Daoy (cell line): ENCODE results near the gene KLHL35. TPM values are rescaled to one million over a fixed set of nuclear protein-coding genes. Genes with fewer than 3 reads are reported as not detected.
A peak's percentile ranks its signal among the peaks of the same experiment; 100 is the strongest.

ENCODE experiments used
- DNase-seq: peaks from one replicate; pipeline ENCODE4 v3.0.0-alpha.2; 2015; ENCODE audit warnings: low read depth
- total RNA-seq: library from RNA; depleted of rRNA; stranded (reverse); fragments of >200 nt; shearing (Covaris generic); gene quantifications from 2 replicates; pipeline ENCODE4 v1.2.3, GENCODE V29; 2014; rRNA removed

The KLHL35 gene
- total RNA-seq = 8.7 and 12.3 TPM in 2 replicates

- DNase-seq = no peak
These were observed at the start of gene KLHL35 for GRCh38 chr11:75432911-75433321. TSS of gene KLHL35 (minus strand) at chr11:75433203. CDS start at chr11:75430629, 2,574 bp downstream.

- DNase-seq = no peak
These were observed 49.1 kb upstream of the KLHL35 start for GRCh38 chr11:75481922-75482606.

GRCh38 chr11:75481223-75481921, 48.4 kb upstream of the KLHL35 start:
- no peak for DNase-seq

GRCh38 chr11:75480185-75481175, 47.5 kb upstream of the KLHL35 start:
- no peak for DNase-seq

- DNase-seq = no peak
These were observed 46.7 kb upstream of the KLHL35 start for GRCh38 chr11:75479597-75480145.

GRCh38 chr11:75478783-75479596, 46.0 kb upstream of the KLHL35 start:
- no peak for DNase-seq

- DNase-seq = no peak
These were observed 44.6 kb upstream of the KLHL35 start for GRCh38 chr11:75477614-75477935.

- DNase-seq = no peak
These were observed 44.0 kb upstream of the KLHL35 start for GRCh38 chr11:75476739-75477613.

- DNase-seq = peak; percentile 63
These were observed 43.0 kb upstream of the KLHL35 start for GRCh38 chr11:75475767-75476650.

GRCh38 chr11:75474878-75475766, 42.1 kb upstream of the KLHL35 start:
- DNase-seq = peak; percentile 64

- no peak for DNase-seq
These were observed 41.2 kb upstream of the KLHL35 start for GRCh38 chr11:75474240-75474639.

GRCh38 chr11:75473684-75474083, 40.7 kb upstream of the KLHL35 start:
- no peak for DNase-seq

GRCh38 chr11:75472081-75472732, 39.2 kb upstream of the KLHL35 start:
- no peak for DNase-seq

- no peak for DNase-seq
These were observed 38.4 kb upstream of the KLHL35 start for GRCh38 chr11:75471176-75471973.

- no peak for DNase-seq
These were observed 37.6 kb upstream of the KLHL35 start for GRCh38 chr11:75470476-75471080.

- no peak for DNase-seq
These were observed 36.9 kb upstream of the KLHL35 start for GRCh38 chr11:75469785-75470405.
